ENCODE results near the gene KCNN1. TPM values are rescaled to one million over a fixed set of nuclear protein-coding genes. Genes with fewer than 3 reads are reported as not detected.
A peak's percentile ranks its signal among the peaks of the same experiment; 100 is the strongest.

KCNN1 gene
- total and polyA plus RNA-seq, 9 of the 15 experiments (the other 6 are each of a cell fraction or from before 2014, with no cell fraction given): 0.01 to 6.2 (median 0.72) TPM

GRCh38 chr19:17932485-17933338, 34.2 kb upstream of the KCNN1 start, which contains the start of gene CCDC124 (continued):
- TF ChIP-seq CBX1 (IDR thresholded peaks at IDR 0.05; ENCODE audit: low read depth) (no peak), SIN3B (IDR thresholded peaks at IDR 0.05; ENCODE audit: low read depth) (peak; percentile 89), ARID1B (IDR thresholded peaks at IDR 0.05) (no peak; the same call in 1 of the 2 replicates), HDAC8 (tag; IDR thresholded peaks at IDR 0.05) (peak; percentile 96), DPF2 (IDR thresholded peaks at IDR 0.05) (peak; percentile 16; the same call in 1 of the 2 replicates), SMAD1 (IDR thresholded peaks at IDR 0.05; ENCODE audit: low read depth, low read length, partially characterized antibody) (no peak), TFAP4 (CRISPR knock-in tag; IDR thresholded peaks at IDR 0.05; ENCODE audit: borderline replicate concordance) (peak; percentile 94), ZNF778 (CRISPR knock-in tag; IDR thresholded peaks at IDR 0.05) (no peak), RREB1 (CRISPR knock-in tag; IDR thresholded peaks at IDR 0.05) (peak; percentile 69; the same call in 1 of the 2 replicates), KAT2B (IDR thresholded peaks at IDR 0.05; ENCODE audit: low read depth, low read length) (no peak), ZNF146 (CRISPR knock-in tag; IDR thresholded peaks at IDR 0.05; ENCODE audit: unreplicated experiment) (no peak), NR0B1 (IDR thresholded peaks at IDR 0.05; ENCODE audit: partially characterized antibody) (no peak), THRA (IDR thresholded peaks at IDR 0.05) (no peak), ZNF175 (CRISPR knock-in tag; IDR thresholded peaks at IDR 0.05; ENCODE audit: low read depth) (peak; percentile 98), SREBF2 (CRISPR knock-in tag; IDR thresholded peaks at IDR 0.05) (no peak)
- TF ChIP-seq, protein P1, sequence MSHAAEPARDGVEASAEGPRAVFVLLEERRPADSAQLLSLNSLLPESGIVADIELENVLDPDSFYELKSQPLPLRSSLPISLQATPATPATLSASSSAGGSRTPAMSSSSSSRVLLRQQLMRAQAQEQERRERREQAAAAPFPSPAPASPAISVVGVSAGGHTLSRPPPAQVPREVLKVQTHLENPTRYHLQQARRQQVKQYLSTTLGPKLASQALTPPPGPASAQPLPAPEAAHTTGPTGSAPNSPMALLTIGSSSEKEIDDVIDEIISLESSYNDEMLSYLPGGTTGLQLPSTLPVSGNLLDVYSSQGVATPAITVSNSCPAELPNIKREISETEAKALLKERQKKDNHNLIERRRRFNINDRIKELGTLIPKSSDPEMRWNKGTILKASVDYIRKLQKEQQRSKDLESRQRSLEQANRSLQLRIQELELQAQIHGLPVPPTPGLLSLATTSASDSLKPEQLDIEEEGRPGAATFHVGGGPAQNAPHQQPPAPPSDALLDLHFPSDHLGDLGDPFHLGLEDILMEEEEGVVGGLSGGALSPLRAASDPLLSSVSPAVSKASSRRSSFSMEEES (CRISPR knock-in tag; IDR thresholded peaks at IDR 0.05): no peak; the same call in 1 of the 2 replicates

Measured in K562 (cell line).